SU-DHL-6 (cell line): ENCODE measurements around the gene LY6G6C.

Experiments
- EZH2phosphoT487 ChIP-seq: fragments of 200-600 bp; sonication (generic), shearing (Covaris generic); conservative IDR thresholded peaks from 2 replicates; pipeline ENCODE4 v1.6.1; 2018; ENCODE audit warnings: mild to moderate bottlenecking, antibody characterized with exemption, low read length, moderate library complexity, mixed read lengths
- TF ChIP-seq, protein P1 (sequence below): fragments of 200-600 bp; sonication (generic); IDR thresholded peaks from one replicate; pipeline ENCODE4 v1.5.1; 2017; ENCODE audit warnings: antibody characterized with exemption, mild to moderate bottlenecking, low read length, moderate library complexity; ENCODE audit not compliant: insufficient read depth, poor library complexity, severe bottlenecking

DNA sequence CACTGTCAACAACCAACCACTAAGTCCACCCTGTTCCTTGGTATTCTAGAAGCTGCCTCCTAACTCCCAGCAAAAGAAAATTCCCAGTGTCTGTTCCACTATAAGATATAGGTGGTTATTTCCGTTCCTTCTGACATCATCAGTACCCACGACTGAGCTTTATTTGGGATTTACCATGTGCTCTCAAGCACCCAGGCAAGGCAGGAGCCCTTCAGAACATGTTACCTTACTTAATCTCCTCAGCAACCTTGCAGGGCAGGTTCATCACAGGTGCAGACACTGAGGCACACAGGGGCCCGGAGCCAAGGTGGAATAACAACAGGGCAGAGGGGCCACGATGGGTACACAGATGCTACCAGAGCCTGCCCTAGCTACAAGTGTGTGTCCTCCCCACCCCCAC is 29.2 kb downstream of the LY6G6C start:
- TF ChIP-seq, protein P1, sequence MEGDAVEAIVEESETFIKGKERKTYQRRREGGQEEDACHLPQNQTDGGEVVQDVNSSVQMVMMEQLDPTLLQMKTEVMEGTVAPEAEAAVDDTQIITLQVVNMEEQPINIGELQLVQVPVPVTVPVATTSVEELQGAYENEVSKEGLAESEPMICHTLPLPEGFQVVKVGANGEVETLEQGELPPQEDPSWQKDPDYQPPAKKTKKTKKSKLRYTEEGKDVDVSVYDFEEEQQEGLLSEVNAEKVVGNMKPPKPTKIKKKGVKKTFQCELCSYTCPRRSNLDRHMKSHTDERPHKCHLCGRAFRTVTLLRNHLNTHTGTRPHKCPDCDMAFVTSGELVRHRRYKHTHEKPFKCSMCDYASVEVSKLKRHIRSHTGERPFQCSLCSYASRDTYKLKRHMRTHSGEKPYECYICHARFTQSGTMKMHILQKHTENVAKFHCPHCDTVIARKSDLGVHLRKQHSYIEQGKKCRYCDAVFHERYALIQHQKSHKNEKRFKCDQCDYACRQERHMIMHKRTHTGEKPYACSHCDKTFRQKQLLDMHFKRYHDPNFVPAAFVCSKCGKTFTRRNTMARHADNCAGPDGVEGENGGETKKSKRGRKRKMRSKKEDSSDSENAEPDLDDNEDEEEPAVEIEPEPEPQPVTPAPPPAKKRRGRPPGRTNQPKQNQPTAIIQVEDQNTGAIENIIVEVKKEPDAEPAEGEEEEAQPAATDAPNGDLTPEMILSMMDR = no peak
- TF ChIP-seq EZH2phosphoT487 = no peak
